ENCODE data around the gene CFAP46. TPM values are rescaled to one million over a fixed set of nuclear protein-coding genes. Genes with fewer than 3 reads are reported as not detected.

The CFAP46 gene
- total and polyA plus RNA-seq, 10 of the 15 experiments (the other 5 are each of a cell fraction or from before 2014, with no cell fraction given): 0.01 to 0.18 (median 0.03) TPM; not detected in 7

DNA sequence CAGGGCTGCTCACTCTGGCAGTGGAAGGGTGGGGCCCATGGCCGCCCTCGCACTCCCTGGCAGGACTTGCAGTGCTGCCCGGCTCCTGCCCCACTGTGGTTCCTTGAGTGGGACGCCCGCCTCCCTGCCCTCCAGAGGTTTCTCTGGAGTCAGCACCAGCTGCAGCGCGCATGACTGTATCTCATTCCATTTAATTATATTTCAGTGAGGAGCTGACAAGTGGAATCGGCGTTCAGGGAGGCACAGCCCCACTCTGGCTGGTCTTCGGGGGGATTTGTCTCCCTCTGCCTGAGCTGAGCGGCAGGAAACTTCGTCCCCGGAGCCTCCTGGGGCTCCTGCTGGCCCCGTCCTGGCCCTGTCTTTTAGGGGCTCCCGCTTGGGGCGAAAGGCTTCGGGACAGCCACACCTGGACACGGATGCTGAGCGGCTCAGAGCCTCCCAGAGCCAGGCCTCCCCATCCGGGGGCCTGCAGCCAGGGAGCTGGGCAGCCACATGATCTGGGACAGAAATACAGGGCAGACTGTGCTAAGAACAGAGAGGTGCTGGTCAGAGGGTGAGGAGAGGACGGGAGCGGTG, 81.2 kb downstream of the CFAP46 start:
- SMC1A ChIA-PET (ENCODE audit: uncharacterized antibody, unreplicated experiment): no interaction called here
- Histone ChIP-seq H3K4me3 (no peak overlapping the region), H3K4me2 (ENCODE audit: control insufficient read depth, insufficient read depth) (no peak overlapping the region), H3K9me3 (replicated peaks; ENCODE audit: control insufficient read depth, insufficient read depth, low read length) (no peaks in the 10 kb centered on the region), H3K4me1 (ENCODE audit: control insufficient read depth, insufficient read depth, low read length) (no peaks in the 10 kb centered on the region), H2AFZ (ENCODE audit: control insufficient read depth, low read depth, low read length) (no peak overlapping the region), H3K79me2 (ENCODE audit: control insufficient read depth, insufficient read depth, low read length) (no peaks in the 10 kb centered on the region), H3K27ac (ENCODE audit: control insufficient read depth, insufficient read depth) (no peak overlapping the region), H3K9ac (ENCODE audit: control insufficient read depth, insufficient read depth, low read length) (no peak overlapping the region), H3K36me3 (ENCODE audit: control insufficient read depth in 2 of 2, insufficient read depth in 2 of 2, low read length in 1 of 2) (no peaks in the 10 kb centered on the region), H4K20me1 (ENCODE audit: control insufficient read depth, insufficient read depth) (no peaks in the 10 kb centered on the region), H3K27me3 (replicated peaks in 1 of 2; ENCODE audit: control insufficient read depth in 2 of 2, insufficient read depth in 2 of 2, low read length in 1 of 2) (no peaks in the 10 kb centered on the region)
- intact Hi-C loops (cut with micrococcal nuclease; ENCODE audit: unreplicated experiment) (no loop called here), in situ Hi-C loops (cut with MboI) (no loop called here)
- DNase-seq (ENCODE audit: low read depth, low spot score) (no peak), FAIRE-seq (no peak), ATAC-seq (no peak)
- RAD21 ChIA-PET (ENCODE audit: unreplicated experiment): no interaction called here
- no TSS peak for BruUV-seq (replicated peaks)
- CTCF ChIA-PET: no interaction called here
- 46% methylated on average over 22 of the region's 22 CpGs for WGBS (ENCODE audit: insufficient coverage, insufficient replicate concordance, low lambda C conversion rate, missing lambda C conversion rate)
- POLR2A ChIA-PET: no interaction called here
- no peak for TF ChIP-seq ZNF274 (IDR thresholded peaks at IDR 0.05; ENCODE audit: insufficient read depth, insufficient read length)
- no peak for TF ChIP-seq YY1 (IDR thresholded peaks at IDR 0.05; ENCODE audit: low read depth, low read length)
- no peak for TF ChIP-seq CHD2 (IDR thresholded peaks at IDR 0.05; ENCODE audit: borderline replicate concordance, low read depth, low read length)
- no peak for TF ChIP-seq NFXL1 (IDR thresholded peaks at IDR 0.05; ENCODE audit: borderline replicate concordance)
- TF ChIP-seq KDM1A (IDR thresholded peaks at IDR 0.05; ENCODE audit: borderline replicate concordance): no peak
- no peak for TF ChIP-seq ETV6 (conservative IDR thresholded peaks at IDR 0.05 in 1 of 2, IDR thresholded peaks at IDR 0.05 in 1 of 2; ENCODE audit: borderline replicate concordance in 1 of 2, low read depth in 1 of 2)
- no peak for TF ChIP-seq PKNOX1 (IDR thresholded peaks at IDR 0.05)
- no peak for TF ChIP-seq E2F4 (IDR thresholded peaks at IDR 0.05; ENCODE audit: low read depth, low read length)
- TF ChIP-seq SRF (IDR thresholded peaks at IDR 0.05; ENCODE audit: low read depth in 2 of 2, low read length in 2 of 2): no peak
- no peak for TF ChIP-seq ZBED1 (IDR thresholded peaks at IDR 0.05; ENCODE audit: borderline replicate concordance)
- no peak for TF ChIP-seq BRCA1 (IDR thresholded peaks at IDR 0.05; ENCODE audit: low read depth, low read length)
- no peak for TF ChIP-seq EZH2 (IDR thresholded peaks at IDR 0.05; ENCODE audit: borderline replicate concordance, control insufficient read depth, low read depth, low read length)
- TF ChIP-seq POLR2AphosphoS2 (IDR thresholded peaks at IDR 0.05; ENCODE audit: low read depth, low read length): no peak
- no peak for TF ChIP-seq EP300 (IDR thresholded peaks at IDR 0.05; ENCODE audit: borderline replicate concordance in 1 of 2, control insufficient read depth in 1 of 2, low read depth in 2 of 2, low read length in 2 of 2)
- no peak for TF ChIP-seq NFIC (IDR thresholded peaks at IDR 0.05; ENCODE audit: low read depth, low read length)
- no peak for TF ChIP-seq MYB (IDR thresholded peaks at IDR 0.05; ENCODE audit: borderline replicate concordance, low read depth, low read length)
- no peak for TF ChIP-seq IRF3 (IDR thresholded peaks at IDR 0.05)
- no peak for TF ChIP-seq IRF4 (IDR thresholded peaks at IDR 0.05; ENCODE audit: low read depth, low read length)
- no peak for TF ChIP-seq ZZZ3 (IDR thresholded peaks at IDR 0.05; ENCODE audit: control insufficient read depth, insufficient read length, low read depth)
